ENCODE measurements around the gene CCDC88B. TPM values are rescaled to one million over a fixed set of nuclear protein-coding genes. Genes with fewer than 3 reads are reported as not detected.

The CCDC88B gene
- total RNA-seq, 1 donor from 2014 or later: 137 TPM

DNA sequence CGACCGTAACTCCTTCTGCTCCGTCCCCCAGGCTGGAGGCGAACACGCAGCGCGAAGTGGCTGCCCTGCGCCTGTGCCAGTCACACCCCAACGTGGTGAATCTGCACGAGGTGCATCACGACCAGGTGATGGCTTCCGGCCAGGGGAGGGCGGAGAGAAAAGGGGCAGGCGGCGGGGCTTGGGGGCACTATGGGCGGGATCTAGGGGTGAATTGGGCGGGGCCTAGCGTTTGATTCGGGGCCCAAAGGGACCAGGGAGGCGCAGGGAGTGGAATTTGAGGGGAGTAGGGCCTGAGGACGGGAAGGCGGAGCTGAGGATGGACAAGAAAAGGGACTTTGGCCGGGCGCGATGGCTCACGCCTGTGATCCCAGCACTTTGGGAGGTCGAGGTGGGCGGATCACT lies 28.7 kb downstream of the CCDC88B start:
- H3K27me3 Mint-ChIP-seq (ENCODE audit: insufficient read depth): no peaks in the 10 kb centered on the region
- intact Hi-C loops (cut with micrococcal nuclease): no loop called here
- no peaks in the 10 kb centered on the region for H3K9me3 Mint-ChIP-seq
- peaks cover 29% of the 10 kb centered on the region for H3K36me3 Mint-ChIP-seq (ENCODE audit: low read depth)
- no peak for DNase-seq (ENCODE audit: low spot score)
- no peak overlapping the region for H3K4me3 Mint-ChIP-seq
- H3K27ac Mint-ChIP-seq: no peak overlapping the region
- H3K4me1 Mint-ChIP-seq (ENCODE audit: low read depth): no peaks in the 10 kb centered on the region

DNA sequence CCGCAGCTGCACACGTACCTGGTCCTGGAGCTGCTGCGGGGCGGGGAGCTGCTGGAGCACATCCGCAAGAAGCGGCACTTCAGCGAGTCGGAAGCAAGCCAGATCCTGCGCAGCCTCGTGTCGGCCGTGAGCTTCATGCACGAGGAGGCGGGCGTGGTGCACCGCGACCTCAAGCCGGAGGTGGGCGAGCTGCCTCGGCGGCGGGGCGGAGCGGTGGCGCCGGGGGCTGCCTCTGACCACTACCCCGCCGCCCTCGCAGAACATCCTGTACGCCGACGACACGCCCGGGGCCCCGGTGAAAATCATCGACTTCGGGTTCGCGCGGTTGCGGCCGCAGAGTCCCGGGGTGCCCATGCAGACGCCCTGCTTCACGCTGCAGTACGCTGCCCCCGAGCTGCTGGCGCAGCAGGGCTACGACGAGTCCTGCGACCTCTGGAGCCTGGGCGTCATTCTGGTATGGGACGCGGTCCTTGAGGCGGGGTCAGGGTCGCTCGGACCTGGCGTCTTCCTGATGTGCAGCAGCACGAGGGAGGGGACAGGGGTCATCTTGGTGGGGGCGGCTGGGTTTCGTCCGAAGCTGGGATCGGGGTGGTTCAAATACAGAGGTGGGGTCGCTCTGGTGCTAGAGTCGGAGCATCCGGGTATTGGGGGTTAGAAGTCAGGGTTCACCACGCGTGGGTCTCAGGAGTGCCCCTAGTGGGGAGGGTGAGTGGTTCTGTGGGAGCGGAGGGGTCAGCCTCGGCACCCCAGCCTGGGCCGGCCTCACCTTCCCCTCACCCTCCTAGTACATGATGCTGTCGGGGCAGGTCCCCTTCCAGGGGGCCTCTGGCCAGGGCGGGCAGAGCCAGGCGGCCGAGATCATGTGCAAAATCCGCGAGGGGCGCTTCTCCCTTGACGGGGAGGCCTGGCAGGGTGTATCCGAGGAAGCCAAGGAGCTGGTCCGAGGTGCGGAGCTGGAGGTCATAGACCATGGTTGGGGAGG lies 29.7 kb downstream of the CCDC88B start:
- intact Hi-C loops (cut with micrococcal nuclease): no loop called here
- no peak overlapping the region for H3K27ac Mint-ChIP-seq
- H3K9me3 Mint-ChIP-seq: no peaks in the 10 kb centered on the region
- H3K36me3 Mint-ChIP-seq (ENCODE audit: low read depth): peaks cover 23% of the 10 kb centered on the region
- no peak for DNase-seq (ENCODE audit: low spot score)
- H3K4me1 Mint-ChIP-seq (ENCODE audit: low read depth): no peaks in the 10 kb centered on the region
- H3K4me3 Mint-ChIP-seq: no peak overlapping the region
- H3K27me3 Mint-ChIP-seq (ENCODE audit: insufficient read depth): no peaks in the 10 kb centered on the region

DNA sequence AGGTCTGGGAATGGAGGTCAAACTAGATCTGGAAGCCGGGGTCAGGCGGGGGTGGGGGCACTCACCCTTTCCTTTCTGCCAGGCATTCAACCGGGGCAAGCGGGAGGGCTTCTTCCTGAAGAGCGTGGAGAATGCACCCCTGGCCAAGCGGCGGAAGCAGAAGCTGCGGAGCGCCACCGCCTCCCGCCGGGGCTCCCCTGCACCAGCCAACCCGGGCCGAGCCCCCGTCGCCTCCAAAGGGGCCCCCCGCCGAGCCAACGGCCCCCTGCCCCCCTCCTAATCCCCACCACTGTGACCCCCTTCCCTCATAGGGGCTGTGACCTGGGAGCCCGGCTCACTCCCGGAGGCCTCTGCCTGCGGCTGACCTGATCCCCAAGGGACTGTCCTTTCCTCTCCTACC lies 31.2 kb downstream of the CCDC88B start:
- H3K4me3 Mint-ChIP-seq: no peak overlapping the region
- H3K9me3 Mint-ChIP-seq: no peaks in the 10 kb centered on the region
- H3K36me3 Mint-ChIP-seq (ENCODE audit: low read depth): peaks cover 19% of the 10 kb centered on the region
- intact Hi-C loops (cut with micrococcal nuclease): no loop called here
- H3K27ac Mint-ChIP-seq: no peak overlapping the region
- no peak for DNase-seq (ENCODE audit: low spot score)
- H3K27me3 Mint-ChIP-seq (ENCODE audit: insufficient read depth): no peaks in the 10 kb centered on the region
- H3K4me1 Mint-ChIP-seq (ENCODE audit: low read depth): no peaks in the 10 kb centered on the region

DNA sequence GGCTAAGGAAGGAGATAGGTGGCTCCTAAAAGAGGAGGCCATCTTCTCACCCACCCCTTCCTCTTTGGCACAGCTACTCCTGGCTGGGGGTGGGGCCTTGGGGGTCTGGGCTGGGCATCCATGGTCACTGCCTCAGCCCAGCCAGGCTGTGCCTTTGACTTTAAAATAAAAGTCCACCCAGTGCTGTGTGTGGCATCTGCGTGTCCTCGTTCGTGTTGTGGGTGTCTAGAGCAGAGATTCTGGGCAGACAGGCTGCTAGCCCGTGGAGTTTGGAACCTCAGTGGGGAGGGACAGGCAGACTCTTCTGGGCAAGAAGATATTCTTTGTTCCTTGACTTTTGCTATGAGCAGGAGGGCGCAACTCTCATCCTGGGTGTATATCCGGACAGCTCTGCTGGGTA lies 32.0 kb downstream of the CCDC88B start:
- DNase-seq (ENCODE audit: low spot score): no peak
- intact Hi-C loops (cut with micrococcal nuclease): no loop called here
- H3K9me3 Mint-ChIP-seq: no peaks in the 10 kb centered on the region

DNA sequence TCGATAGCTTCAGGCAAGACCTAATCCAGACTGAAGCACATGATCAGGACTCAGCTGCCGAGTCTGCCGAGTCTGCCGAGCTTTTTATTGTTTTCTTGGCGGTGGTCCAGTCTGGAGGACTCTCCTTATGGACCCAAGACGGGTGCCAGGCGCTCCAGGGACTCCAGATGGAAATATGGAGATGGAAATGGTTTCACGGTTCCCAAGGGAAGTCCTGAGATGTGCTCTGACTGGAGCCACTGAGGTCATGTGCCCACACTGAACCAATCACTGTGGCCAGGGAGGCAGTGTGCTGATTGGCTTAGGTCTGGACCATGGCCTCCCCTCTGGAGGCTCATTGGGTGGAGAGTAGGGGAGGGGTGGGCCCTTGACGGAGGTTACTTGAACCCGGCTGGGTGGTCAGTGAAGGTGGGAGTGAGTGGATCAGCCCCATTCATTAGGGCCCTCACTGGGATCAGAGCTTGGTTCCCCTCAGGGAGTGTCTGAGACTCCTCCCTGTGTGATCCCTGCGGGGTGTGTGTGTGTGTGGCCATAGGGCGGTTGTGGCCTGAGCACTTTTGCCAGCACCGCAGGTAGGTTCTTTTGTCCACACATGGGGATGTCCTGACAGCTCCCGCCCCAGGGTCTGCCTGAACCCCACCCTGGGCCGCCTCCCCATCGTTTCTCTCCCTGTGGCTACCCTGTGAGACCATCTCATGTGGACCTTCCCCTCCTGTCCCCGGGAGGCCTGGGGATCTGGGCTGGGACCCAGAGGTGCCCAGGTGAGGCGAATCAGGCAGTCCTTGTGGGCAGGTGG lies 33.0 kb downstream of the CCDC88B start:
- H3K4me1 Mint-ChIP-seq (ENCODE audit: low read depth): no peaks in the 10 kb centered on the region
- no peak for DNase-seq (ENCODE audit: low spot score)
- H3K27me3 Mint-ChIP-seq (ENCODE audit: insufficient read depth): no peaks in the 10 kb centered on the region
- H3K9me3 Mint-ChIP-seq: no peaks in the 10 kb centered on the region
- peaks cover 9% of the 10 kb centered on the region for H3K36me3 Mint-ChIP-seq (ENCODE audit: low read depth)
- no peak overlapping the region for H3K4me3 Mint-ChIP-seq
- no peak overlapping the region for H3K27ac Mint-ChIP-seq
- intact Hi-C loops (cut with micrococcal nuclease): no loop called here

More for the DNA sequence above, 32.0 kb downstream of the CCDC88B start:
- H3K4me3 Mint-ChIP-seq: no peak overlapping the region
- H3K27ac Mint-ChIP-seq: no peak overlapping the region
- H3K4me1 Mint-ChIP-seq (ENCODE audit: low read depth): no peaks in the 10 kb centered on the region
- no peaks in the 10 kb centered on the region for H3K27me3 Mint-ChIP-seq (ENCODE audit: insufficient read depth)
- peaks cover 12% of the 10 kb centered on the region for H3K36me3 Mint-ChIP-seq (ENCODE audit: low read depth)

- Mint-ChIP-seq H3K36me3 (ENCODE audit: low read depth) (peaks cover 9% of the 10 kb centered on the region), H3K4me1 (ENCODE audit: low read depth) (no peaks in the 10 kb centered on the region), H3K9me3 (no peaks in the 10 kb centered on the region), H3K27ac (no peak overlapping the region), H3K27me3 (ENCODE audit: insufficient read depth) (no peaks in the 10 kb centered on the region), H3K4me3 (no peak overlapping the region)
- intact Hi-C loops (cut with micrococcal nuclease): no loop called here
- no peak for DNase-seq (ENCODE audit: low spot score)
These were observed 33.6 kb downstream of the CCDC88B start for GRCh38 chr11:64373598-64373974.

GRCh38 chr11:64376071-64376470 lies 36.1 kb downstream of the CCDC88B start:
- H3K27ac Mint-ChIP-seq: no peak overlapping the region
- H3K36me3 Mint-ChIP-seq (ENCODE audit: low read depth): no peaks in the 10 kb centered on the region
- DNase-seq (ENCODE audit: low spot score): no peak
- intact Hi-C loops (cut with micrococcal nuclease): no loop called here
- H3K9me3 Mint-ChIP-seq: no peaks in the 10 kb centered on the region
- no peaks in the 10 kb centered on the region for H3K27me3 Mint-ChIP-seq (ENCODE audit: insufficient read depth)
- H3K4me1 Mint-ChIP-seq (ENCODE audit: low read depth): no peaks in the 10 kb centered on the region
- no peak overlapping the region for H3K4me3 Mint-ChIP-seq

- Mint-ChIP-seq H3K27ac (no peak overlapping the region), H3K27me3 (ENCODE audit: insufficient read depth) (no peaks in the 10 kb centered on the region), H3K4me3 (no peak overlapping the region), H3K4me1 (ENCODE audit: low read depth) (no peaks in the 10 kb centered on the region), H3K9me3 (no peaks in the 10 kb centered on the region), H3K36me3 (ENCODE audit: low read depth) (no peaks in the 10 kb centered on the region)
- DNase-seq (ENCODE audit: low spot score): no peak
- intact Hi-C loops (cut with micrococcal nuclease): no loop called here
These were observed 38.4 kb downstream of the CCDC88B start for GRCh38 chr11:64378335-64378880.

- intact Hi-C loops (cut with micrococcal nuclease): no loop called here
- Mint-ChIP-seq H3K4me1 (ENCODE audit: low read depth) (no peaks in the 10 kb centered on the region), H3K4me3 (no peak overlapping the region), H3K9me3 (no peaks in the 10 kb centered on the region), H3K27ac (no peak overlapping the region), H3K27me3 (ENCODE audit: insufficient read depth) (peaks cover 2% of the 10 kb centered on the region), H3K36me3 (ENCODE audit: low read depth) (no peaks in the 10 kb centered on the region)
- no peak for DNase-seq (ENCODE audit: low spot score)
These were observed 39.2 kb downstream of the CCDC88B start for GRCh38 chr11:64379160-64379559.

DNA sequence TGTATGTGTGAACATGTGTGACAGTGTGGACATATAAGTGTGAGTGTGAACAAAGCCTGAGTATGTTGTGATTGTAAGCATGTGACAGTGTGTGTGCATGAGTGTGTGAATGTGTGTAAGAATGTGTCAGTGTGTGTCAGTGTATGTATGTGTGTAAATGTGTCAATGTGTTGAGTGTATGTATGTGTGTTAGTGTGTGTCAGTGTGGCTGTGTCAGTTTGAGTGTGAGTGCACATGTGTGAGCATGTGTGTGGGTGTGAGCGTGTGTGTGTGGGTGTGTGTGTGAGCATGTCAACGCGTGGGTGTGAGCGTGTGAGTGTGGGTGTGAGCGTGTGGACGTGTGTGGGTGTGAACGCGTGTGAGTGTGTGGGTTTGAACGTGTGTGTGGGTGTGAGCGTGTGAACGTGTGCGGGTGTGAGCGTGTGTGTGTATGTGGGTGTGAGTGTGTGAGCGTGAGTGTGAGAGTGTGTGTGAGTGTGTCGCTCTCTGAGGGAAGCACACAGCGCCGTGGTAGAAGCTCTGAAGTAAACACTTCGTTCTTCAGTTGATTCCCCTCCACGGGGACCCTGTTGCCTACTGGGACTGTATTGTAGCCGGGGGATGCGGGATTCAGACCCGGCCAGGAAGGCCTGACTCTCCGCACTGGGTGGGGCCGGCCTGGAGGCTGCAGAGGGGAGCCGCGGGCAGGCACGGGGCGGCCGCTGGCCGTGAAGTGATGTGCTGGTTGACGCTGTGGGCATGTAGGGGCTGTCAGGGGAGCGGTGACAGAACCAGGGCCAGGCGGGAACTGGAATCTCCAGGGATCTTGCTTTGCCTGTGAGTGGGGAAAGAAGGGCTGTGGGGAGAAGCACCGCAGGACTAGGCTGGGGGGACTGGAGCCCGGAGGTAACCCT lies 40.1 kb downstream of the CCDC88B start:
- H3K4me3 Mint-ChIP-seq: no peak overlapping the region
- H3K36me3 Mint-ChIP-seq (ENCODE audit: low read depth): no peaks in the 10 kb centered on the region
- H3K27me3 Mint-ChIP-seq (ENCODE audit: insufficient read depth): peaks cover 2% of the 10 kb centered on the region
- no peak for DNase-seq (ENCODE audit: low spot score)
- no peak overlapping the region for H3K27ac Mint-ChIP-seq
- no peaks in the 10 kb centered on the region for H3K9me3 Mint-ChIP-seq
- intact Hi-C loops (cut with micrococcal nuclease): no loop called here
- H3K4me1 Mint-ChIP-seq (ENCODE audit: low read depth): no peaks in the 10 kb centered on the region

DNA sequence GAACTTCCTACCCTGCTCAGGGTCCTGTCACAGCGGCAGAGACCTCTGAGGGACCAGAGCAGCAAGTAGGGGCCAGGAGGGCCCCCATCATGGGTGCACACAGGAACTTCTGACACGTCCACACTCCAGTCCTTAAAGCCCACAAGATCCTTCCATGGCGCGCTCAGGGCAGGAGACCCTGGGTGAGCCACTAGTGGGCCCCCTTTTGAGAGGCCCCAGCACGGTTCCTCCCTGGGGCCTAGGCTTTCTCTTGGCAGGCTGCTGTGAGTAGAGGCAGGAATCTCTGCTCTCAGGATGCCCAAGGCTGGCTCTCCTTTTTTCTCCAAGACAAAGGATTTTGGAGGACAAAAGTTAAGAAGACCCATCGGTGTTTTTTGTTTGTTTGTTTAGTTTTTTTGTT lies 41.3 kb downstream of the CCDC88B start:
- Mint-ChIP-seq H3K27ac (no peak overlapping the region), H3K9me3 (no peaks in the 10 kb centered on the region), H3K4me1 (ENCODE audit: low read depth) (peaks cover 4% of the 10 kb centered on the region), H3K4me3 (no peak overlapping the region), H3K36me3 (ENCODE audit: low read depth) (no peaks in the 10 kb centered on the region), H3K27me3 (ENCODE audit: insufficient read depth) (peaks cover 4% of the 10 kb centered on the region)
- intact Hi-C loops (cut with micrococcal nuclease): no loop called here
- DNase-seq (ENCODE audit: low spot score): no peak

- H3K36me3 Mint-ChIP-seq (ENCODE audit: low read depth): no peaks in the 10 kb centered on the region
- DNase-seq (ENCODE audit: low spot score): no peak
- H3K27ac Mint-ChIP-seq: no peak overlapping the region
- H3K9me3 Mint-ChIP-seq: no peaks in the 10 kb centered on the region
- peaks cover 4% of the 10 kb centered on the region for H3K27me3 Mint-ChIP-seq (ENCODE audit: insufficient read depth)
- intact Hi-C loops (cut with micrococcal nuclease): no loop called here
- H3K4me3 Mint-ChIP-seq: no peak overlapping the region
- H3K4me1 Mint-ChIP-seq (ENCODE audit: low read depth): peaks cover 6% of the 10 kb centered on the region
These were observed 42.0 kb downstream of the CCDC88B start for GRCh38 chr11:64382047-64382446.

Measured in activated T-helper 1 cell treated with anti-CD3 and anti-CD28 coated beads, Interleukin-12 subunit alpha, Interleukin-12 subunit beta, Interleukin-2, Interleukin-4 antibody, amounts not matched to agents 30 ng/mL and 10 ng/mL and 1 ng/mL, durations not matched to agents 14 hours and 24 hours and 36 hours (primary cell).